Measurements from ENCODE around the gene AK8. TPM values are rescaled to one million over a fixed set of nuclear protein-coding genes. Genes with fewer than 3 reads are reported as not detected.

AK8 gene
- total RNA-seq, 1 experiment from 2014 or later, result 2.5 TPM

GRCh38 chr9:132823370-132824145 is 54.5 kb downstream of the AK8 start:
- H3K4me3 ChIP-seq (replicated peaks in 1 of 2; ENCODE audit: low read depth in 1 of 2, low read length in 2 of 2), result no peak overlapping the region
- H3K4me1 ChIP-seq (ENCODE audit: control insufficient read depth in 1 of 2, insufficient read depth in 2 of 2, low read length in 2 of 2), result no peaks in the 10 kb centered on the region
- H3K79me2 ChIP-seq (ENCODE audit: insufficient read depth, low read length), result no peaks in the 10 kb centered on the region
- H3K9me3 ChIP-seq (ENCODE audit: control insufficient read depth in 1 of 2, insufficient read depth in 1 of 2, low read depth in 1 of 2, low read length in 2 of 2), result no peaks in the 10 kb centered on the region
- H3K36me3 ChIP-seq (ENCODE audit: control insufficient read depth in 1 of 2, insufficient read depth in 2 of 2, low read length in 2 of 2), result no peaks in the 10 kb centered on the region
- RAD21 ChIA-PET (ENCODE audit: low non-redundant PET in 1 of 2, low total read pairs in 2 of 2, uncharacterized antibody in 2 of 2, unreplicated experiment in 2 of 2), result no interaction called here
- POLR2A ChIA-PET, result no interaction called here
- peaks cover 7% of the 10 kb centered on the region for H3K27me3 ChIP-seq (ENCODE audit: insufficient read depth, low read length)
- no peak overlapping the region for H2AFZ ChIP-seq (ENCODE audit: low read depth, low read length, poor library complexity, severe bottlenecking)
- no peak overlapping the region for H3K27ac ChIP-seq (ENCODE audit: low read depth, low read length)
- no peak for DNase-seq (ENCODE audit: low read depth, low spot score)
- intact Hi-C loops (cut with micrococcal nuclease), result no loop called here
- H3K9ac ChIP-seq (ENCODE audit: low read length), result no peak overlapping the region
- CTCF ChIA-PET, result no interaction called here
- no peak overlapping the region for H3K4me2 ChIP-seq (ENCODE audit: low read length)
- ATAC-seq, result 0 out of 2 replicates have a peak, but pooled peaks have one; percentile 36
- no peaks in the 10 kb centered on the region for H3K9me2 ChIP-seq (ENCODE audit: insufficient read depth)
- no TSS peak for BruUV-seq (replicated peaks)
- no peaks in the 10 kb centered on the region for H4K20me1 ChIP-seq (ENCODE audit: insufficient read depth)
- no peak for TF ChIP-seq SP1 (IDR thresholded peaks at IDR 0.05; ENCODE audit: low read depth)
- TF ChIP-seq CEBPB (IDR thresholded peaks at IDR 0.05; ENCODE audit: low read depth), result no peak
- TF ChIP-seq EZH2phosphoT487 (IDR thresholded peaks at IDR 0.05; ENCODE audit: borderline replicate concordance), result no peak
- TF ChIP-seq REST (IDR thresholded peaks at IDR 0.05; ENCODE audit: low read depth), result no peak
- no peak for TF ChIP-seq EZH2 (IDR thresholded peaks at IDR 0.05)
- TF ChIP-seq FOSL1 (IDR thresholded peaks at IDR 0.05; ENCODE audit: low read depth), result no peak
- no peak for TF ChIP-seq EGR1 (IDR thresholded peaks at IDR 0.05; ENCODE audit: low read depth)
